C1 segment of cervical spinal cord (tissue), 14 donors: ENCODE results near the gene ZNF407.

Experiments used
- DNase-seq, 14 donors: peaks; one replicate each; lab custom pipeline; 2025; lab: John Stamatoyannopoulos, UW

The ZNF407 gene

DNA sequence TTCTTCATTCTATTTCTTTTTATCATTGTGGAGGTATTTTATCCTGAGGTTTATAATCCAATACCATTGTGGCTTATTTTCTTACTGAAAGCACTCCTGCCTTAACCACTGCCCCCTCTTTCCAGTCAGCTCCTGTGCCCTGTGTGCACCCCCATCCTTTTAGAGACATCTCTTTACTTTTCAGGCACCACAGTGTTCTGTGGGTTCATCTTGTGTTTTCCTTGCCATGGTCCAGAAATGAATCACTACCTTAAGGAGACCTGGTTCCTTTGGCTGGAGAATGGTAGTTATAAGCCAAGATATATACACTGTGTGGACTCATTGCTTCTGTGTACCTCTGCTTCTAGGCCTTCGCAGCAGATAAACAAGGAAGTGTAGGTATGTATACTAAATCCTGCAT is 332.9 kb downstream of the ZNF407 start:
- DNase-seq, result no peak

DNA sequence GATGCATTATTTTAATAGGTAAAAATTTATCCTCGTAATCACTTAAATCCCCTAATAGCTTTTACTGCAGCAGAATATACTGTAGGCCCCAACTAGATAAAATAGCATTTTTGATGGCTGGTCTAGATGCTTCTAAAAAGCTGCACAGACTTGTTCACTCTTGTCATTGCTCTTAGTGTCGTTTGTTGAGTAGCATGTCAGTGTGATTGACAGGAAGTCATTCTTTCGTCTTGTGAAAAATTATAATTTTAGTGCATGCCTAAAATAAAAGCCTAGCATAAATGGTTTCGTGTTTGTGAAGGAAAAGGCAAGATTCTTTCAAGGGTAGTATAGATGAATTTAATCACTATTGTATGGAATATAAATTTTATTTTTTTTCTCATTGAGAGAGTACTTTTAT is 336.3 kb downstream of the ZNF407 start:
- no peak for DNase-seq

DNA sequence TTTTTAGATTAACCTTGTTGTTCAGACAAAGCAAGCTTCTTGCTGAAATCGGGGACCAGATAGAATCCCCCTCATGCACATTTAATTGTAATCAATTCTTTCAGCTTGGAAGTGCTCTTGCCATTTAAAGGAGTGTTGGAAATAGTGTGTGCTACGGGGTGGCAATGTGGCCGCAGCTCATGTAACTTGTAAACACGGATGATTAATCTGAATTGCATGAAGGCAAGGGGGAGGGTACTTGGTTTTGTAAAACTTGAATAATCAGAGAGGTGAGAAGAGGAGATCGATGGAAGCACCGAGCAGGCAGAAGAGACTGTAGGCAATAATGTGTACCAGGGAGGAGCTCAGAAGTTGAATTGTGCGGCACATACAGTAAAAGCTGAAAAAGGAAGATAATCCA is 337.8 kb downstream of the ZNF407 start:
- no peak for DNase-seq

GRCh38 chr18:74936343-74936742 is 338.7 kb downstream of the ZNF407 start:
- no peak for DNase-seq

GRCh38 chr18:74937291-74937690 is 339.6 kb downstream of the ZNF407 start:
- no peak for DNase-seq

- DNase-seq, result peak in 2 of 14 donors; percentile 5 to 9
Measured at GRCh38 chr18:74940856-74941255, 343.2 kb downstream of the ZNF407 start.

- no peak for DNase-seq
Measured at GRCh38 chr18:74942319-74942910, 344.7 kb downstream of the ZNF407 start.

DNA sequence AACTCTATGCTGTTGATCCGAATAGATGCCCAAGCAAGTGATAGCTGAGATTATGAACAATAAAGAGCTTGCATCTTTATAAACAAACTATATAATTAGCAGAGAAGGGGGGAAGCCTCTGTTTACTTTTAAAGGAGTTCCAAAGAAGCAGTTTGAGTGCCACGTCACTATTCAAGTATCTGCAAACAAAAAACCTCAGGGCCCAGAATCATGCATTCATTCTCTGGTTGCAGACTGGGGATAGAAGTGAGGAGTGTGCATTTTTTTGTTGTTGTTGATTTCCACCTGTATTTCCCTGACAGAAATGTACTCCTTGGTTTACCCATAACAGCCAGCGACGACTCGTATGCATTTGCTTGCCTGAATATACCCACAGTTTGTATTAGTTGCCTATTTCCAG is 347.0 kb downstream of the ZNF407 start:
- no peak for DNase-seq

DNA sequence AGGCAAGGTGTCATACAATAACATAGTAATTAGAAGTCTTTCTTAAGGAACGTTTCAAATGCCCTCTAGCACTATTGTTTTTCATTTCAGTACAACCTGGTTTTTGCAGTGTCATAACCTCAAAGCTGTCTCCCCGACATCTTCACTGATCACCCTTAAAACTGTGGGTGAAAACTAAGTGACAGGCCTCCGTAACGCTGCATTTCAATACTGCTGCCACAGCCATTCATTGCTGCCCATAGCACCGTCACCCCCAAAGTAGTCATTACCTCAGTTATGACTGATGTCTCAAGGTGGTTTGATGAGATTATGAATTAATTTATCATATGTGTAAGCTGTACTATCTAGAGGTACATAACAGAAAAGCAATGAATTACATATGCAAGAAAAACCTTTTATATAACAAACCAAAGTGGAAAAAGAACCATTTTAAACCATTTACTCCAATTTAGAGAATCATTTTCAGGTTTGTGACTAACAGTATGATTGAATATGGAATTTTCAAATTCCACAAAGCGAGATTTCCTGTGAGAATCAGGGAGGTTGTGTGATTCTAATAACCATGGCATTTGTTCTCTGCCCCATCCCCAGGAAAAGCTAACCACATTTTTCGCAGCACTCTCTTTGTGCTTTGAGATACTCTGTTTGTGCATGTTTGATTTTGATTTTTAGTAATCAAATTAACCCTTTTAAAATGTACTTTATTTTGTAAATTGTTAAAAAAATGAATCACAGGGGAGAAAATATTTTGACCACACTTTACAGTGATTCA is 348.3 kb downstream of the ZNF407 start:
- no peak for DNase-seq

GRCh38 chr18:74946646-74947375 is 349.1 kb downstream of the ZNF407 start:
- DNase-seq, result no peak

DNA sequence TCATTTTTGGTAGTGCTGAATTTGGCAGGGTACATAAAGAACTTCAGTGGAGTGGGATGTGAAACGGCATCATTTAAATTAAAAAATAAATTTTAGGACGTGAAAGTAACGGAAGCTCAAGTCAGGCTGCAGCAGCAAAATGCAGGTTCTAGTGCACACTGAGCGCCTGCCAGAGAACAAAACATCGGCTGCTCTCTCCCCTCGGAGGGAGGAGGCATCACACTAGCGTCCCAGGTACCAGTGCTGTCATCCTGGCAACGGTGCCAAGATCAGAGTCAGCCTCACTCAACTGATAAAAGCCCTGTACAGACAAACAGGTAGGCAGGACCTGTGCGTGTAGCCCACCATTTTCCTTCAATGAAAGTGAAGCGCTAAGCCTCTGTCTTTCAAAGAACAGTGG is 349.7 kb downstream of the ZNF407 start:
- DNase-seq, result peak in 1 of 14 donors; percentile 27

- no peak for DNase-seq
Measured at GRCh38 chr18:74947875-74948274, 350.2 kb downstream of the ZNF407 start.

- no peak for DNase-seq
Measured at GRCh38 chr18:74949611-74950010, 351.9 kb downstream of the ZNF407 start.

DNA sequence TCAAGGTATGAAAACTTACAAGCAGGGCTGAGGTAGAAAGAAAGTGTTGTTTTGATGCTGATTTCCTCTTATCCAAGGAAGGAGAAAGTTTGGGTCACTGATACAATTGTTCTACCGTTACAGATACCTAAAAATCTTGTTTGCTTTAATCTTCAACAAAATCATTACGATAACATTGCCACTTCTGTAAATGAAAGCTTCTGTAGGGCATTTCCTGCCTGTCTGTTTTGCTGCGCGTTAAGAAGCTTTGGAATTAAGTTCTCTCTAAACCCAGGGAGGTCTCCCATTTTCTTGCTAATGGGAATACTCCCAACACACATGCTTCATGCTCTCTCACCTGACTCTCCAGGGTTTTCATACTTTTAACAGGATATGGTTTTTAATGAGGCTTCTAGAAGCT is 352.8 kb downstream of the ZNF407 start:
- no peak for DNase-seq

- DNase-seq, result peak in 1 of 14 donors; percentile 3
Measured at GRCh38 chr18:74951165-74951760, 353.6 kb downstream of the ZNF407 start.

DNA sequence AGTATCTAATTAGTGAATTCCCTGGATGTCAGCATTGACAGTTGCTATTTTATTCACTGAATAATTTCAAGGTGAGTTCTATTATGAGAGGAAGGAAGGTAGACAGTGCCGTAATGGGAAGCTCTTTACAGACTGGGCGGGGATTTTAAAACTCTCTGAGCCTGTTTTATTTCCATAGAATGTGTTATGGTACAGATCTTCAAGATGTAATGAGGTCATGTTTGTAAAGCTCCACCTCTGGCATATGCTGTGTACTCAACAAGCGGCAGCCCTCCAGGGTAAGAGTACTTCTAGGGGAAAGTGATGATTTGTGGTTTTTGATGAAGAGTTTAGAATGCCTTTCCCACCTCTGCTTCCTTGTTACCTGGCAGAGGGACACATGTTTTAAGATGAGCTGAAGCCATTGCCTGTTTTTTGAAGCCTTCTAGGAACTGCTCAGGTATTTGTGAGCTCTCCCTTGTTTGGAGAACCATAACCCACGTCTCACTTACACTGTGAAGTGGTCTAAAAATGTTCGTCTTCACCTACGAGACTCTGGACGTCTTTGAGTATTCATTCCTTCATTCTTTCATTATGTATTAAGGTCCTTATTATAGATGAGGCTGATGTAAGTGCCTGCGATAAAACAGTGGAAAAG is 360.0 kb downstream of the ZNF407 start:
- no peak for DNase-seq

DNA sequence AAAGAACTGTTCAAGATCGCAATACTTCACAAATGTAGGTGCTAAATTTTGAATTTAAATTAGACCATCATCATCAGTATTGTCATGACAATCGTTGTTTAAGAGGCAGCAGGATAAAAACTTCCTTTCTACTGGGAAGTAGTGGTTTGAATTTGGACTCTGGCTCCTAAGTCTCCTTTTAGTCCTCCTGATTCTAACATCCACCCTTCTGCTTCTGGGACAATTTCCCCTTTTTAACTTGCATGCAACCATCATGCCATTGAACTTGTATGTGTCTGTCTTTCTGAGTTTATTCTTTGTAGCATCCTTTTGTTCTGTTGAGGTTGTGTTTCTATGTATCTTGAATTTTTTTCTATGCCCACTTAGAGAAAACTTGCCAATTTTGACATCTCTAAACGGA is 361.5 kb downstream of the ZNF407 start:
- DNase-seq, result no peak

DNA sequence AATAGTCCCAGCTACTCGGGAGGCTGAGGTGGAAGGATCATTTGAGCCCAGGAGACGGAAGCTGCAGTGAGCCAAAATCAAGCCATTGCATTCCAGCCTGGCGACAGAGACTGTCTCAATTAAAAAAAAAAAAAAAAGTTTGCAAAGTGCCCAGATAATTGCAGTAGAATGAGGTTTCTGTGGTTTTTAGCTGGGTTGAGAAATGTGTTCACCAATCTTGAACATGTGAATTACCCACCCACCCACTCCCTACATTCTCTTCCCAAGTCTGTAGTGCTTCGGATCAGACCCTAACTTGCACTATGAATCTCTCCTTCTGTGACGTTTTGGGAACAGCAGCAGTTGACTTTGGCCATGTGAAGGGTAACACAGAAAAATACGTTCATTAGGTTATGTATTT is 363.9 kb downstream of the ZNF407 start:
- DNase-seq, result no peak

DNA sequence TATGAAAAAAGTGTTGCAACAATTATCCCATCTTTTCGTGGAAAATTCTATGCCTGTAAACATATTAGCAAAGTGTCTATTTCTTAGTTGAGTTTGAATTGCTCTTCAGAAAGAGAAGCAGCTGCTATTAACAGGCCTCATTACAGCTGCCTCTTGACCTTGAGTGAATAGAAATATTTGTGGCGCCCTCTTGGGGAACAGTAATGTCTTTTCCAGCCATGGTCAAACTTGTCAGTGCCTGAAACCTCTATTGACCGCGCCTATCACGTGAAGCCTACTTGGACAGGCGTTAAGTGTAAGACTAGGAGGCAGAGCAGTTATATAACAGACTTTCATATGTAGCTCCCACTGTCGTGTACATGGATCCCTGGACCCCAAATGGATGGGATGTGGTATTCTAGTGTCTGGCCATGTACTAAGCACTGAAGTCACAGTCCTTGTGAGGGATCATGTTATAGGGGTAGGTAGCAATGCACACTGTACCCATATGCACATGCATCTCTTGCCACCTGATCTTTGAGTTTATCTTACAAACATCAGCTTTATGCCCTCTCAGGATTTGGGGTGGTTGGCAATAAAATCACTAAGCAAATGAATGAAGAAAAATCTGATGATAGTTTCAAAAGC is 366.3 kb downstream of the ZNF407 start:
- DNase-seq, result peak in 3 of 14 donors; percentile 4 to 35 (median 23)

- no peak for DNase-seq
Measured at GRCh38 chr18:74965682-74966081, 368.0 kb downstream of the ZNF407 start.

GRCh38 chr18:74967438-74967837 is 369.8 kb downstream of the ZNF407 start:
- no peak for DNase-seq
